GM18868 (cell line): ENCODE measurements around the gene FSD1.
"Not testable (repeated sequence)": the region's sequence is repeated elsewhere in the genome, so short reads cannot be mapped to it uniquely, and the experiment has no call there.

Source experiments
- ATAC-seq: cut with Tn5 transposase; IDR thresholded peaks from one replicate; pipeline ENCODE4 v1.9.1; 2021; ENCODE audit warnings: mild to moderate bottlenecking, moderate library complexity; ENCODE audit not compliant: unreplicated experiment

Gene FSD1

GRCh38 chr19:4304538-4305256, at the start of gene FSD1:
Gene FSD1 (plus strand): TSS chr19:4304598. CDS start chr19:4304747, 149 bp downstream.
- no peak for ATAC-seq

GRCh38 chr19:4256563-4256962, 47.8 kb upstream of the FSD1 start:
- ATAC-seq: no peak

- no peak for ATAC-seq
These were observed 47.4 kb upstream of the FSD1 start for GRCh38 chr19:4257025-4257424.

GRCh38 chr19:4258181-4258580, 46.2 kb upstream of the FSD1 start:
- no peak for ATAC-seq

GRCh38 chr19:4260613-4261191, 43.7 kb upstream of the FSD1 start:
- ATAC-seq: no peak

- no peak for ATAC-seq
These were observed 39.6 kb upstream of the FSD1 start for GRCh38 chr19:4264812-4265211.

- no peak for ATAC-seq
These were observed 38.0 kb upstream of the FSD1 start for GRCh38 chr19:4266253-4267000.

- ATAC-seq: no peak
These were observed 37.1 kb upstream of the FSD1 start for GRCh38 chr19:4267101-4267900.

GRCh38 chr19:4267901-4268815, 36.2 kb upstream of the FSD1 start:
- ATAC-seq: no peak

GRCh38 chr19:4268816-4269430, 35.5 kb upstream of the FSD1 start:
- ATAC-seq: no peak

GRCh38 chr19:4272894-4273293, 31.5 kb upstream of the FSD1 start:
- ATAC-seq: no peak

GRCh38 chr19:4274321-4274686, 30.1 kb upstream of the FSD1 start:
- ATAC-seq: not testable (repeated sequence)

- no peak for ATAC-seq
These were observed 27.2 kb upstream of the FSD1 start for GRCh38 chr19:4277191-4277696.

- no peak for ATAC-seq
These were observed 26.4 kb upstream of the FSD1 start for GRCh38 chr19:4278010-4278409.

GRCh38 chr19:4278419-4279266, 25.8 kb upstream of the FSD1 start, which contains the start of gene SHD:
Gene SHD (plus strand): TSS chr19:4279266. CDS start chr19:4280064, 798 bp downstream.
- no peak for ATAC-seq

GRCh38 chr19:4279267-4279529, 25.2 kb upstream of the FSD1 start:
- no peak for ATAC-seq

- no peak for ATAC-seq
These were observed 24.6 kb upstream of the FSD1 start for GRCh38 chr19:4279530-4280422.
